ENCODE results near the gene TRIM59. TPM values are rescaled to one million over a fixed set of nuclear protein-coding genes. Genes with fewer than 3 reads are reported as not detected.

The TRIM59 gene
- total and polyA plus RNA-seq, 8 donors: 0.53 to 3.3 (median 1.5) TPM

DNA sequence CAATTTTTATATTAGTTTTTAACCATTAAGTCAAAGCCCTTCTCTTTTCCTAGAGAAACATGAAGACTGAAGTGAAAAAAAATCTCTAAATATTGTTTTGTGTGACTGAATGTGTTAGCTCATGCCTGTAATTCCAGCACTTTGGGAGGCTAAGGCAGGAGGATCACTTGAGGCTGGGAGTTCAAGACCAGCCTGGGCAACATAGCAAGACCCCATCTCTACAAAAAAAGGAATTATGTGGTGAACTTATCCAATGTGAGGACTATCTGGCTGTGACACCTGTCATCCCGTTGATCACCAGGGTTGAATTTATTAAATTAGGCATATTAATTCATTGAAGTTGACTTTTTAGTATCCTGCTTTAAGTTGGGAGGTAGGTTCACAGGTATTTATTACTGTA lies 37.1 kb downstream of the TRIM59 start:
- FAIRE-seq (no peak), ATAC-seq (no peak), DNase-seq (no peak)
- Histone ChIP-seq H3K4me3 (no peak overlapping the region), H3K27ac (no peak overlapping the region), H3K4me1 (no peaks in the 10 kb centered on the region), H3K36me3 (peaks cover 0 to 7% (median 0%) of the 10 kb centered on the region in 3 donors), H3K27me3 (no peaks in the 10 kb centered on the region), H3K9me3 (no peaks in the 10 kb centered on the region)
- WGBS, 2 donors: 33 to 82% methylated on average over 1 of the region's 1 CpG
- intact Hi-C loops (cut with DNase I): loop anchor here in 1 of 3 donors (10.0 kb wide), 2 partner anchors 248 to 378 kb away; no protein-coding TSS in a partner anchor
- TF ChIP-seq, protein P1, sequence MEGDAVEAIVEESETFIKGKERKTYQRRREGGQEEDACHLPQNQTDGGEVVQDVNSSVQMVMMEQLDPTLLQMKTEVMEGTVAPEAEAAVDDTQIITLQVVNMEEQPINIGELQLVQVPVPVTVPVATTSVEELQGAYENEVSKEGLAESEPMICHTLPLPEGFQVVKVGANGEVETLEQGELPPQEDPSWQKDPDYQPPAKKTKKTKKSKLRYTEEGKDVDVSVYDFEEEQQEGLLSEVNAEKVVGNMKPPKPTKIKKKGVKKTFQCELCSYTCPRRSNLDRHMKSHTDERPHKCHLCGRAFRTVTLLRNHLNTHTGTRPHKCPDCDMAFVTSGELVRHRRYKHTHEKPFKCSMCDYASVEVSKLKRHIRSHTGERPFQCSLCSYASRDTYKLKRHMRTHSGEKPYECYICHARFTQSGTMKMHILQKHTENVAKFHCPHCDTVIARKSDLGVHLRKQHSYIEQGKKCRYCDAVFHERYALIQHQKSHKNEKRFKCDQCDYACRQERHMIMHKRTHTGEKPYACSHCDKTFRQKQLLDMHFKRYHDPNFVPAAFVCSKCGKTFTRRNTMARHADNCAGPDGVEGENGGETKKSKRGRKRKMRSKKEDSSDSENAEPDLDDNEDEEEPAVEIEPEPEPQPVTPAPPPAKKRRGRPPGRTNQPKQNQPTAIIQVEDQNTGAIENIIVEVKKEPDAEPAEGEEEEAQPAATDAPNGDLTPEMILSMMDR (IDR thresholded peaks at IDR 0.05): no peak

DNA sequence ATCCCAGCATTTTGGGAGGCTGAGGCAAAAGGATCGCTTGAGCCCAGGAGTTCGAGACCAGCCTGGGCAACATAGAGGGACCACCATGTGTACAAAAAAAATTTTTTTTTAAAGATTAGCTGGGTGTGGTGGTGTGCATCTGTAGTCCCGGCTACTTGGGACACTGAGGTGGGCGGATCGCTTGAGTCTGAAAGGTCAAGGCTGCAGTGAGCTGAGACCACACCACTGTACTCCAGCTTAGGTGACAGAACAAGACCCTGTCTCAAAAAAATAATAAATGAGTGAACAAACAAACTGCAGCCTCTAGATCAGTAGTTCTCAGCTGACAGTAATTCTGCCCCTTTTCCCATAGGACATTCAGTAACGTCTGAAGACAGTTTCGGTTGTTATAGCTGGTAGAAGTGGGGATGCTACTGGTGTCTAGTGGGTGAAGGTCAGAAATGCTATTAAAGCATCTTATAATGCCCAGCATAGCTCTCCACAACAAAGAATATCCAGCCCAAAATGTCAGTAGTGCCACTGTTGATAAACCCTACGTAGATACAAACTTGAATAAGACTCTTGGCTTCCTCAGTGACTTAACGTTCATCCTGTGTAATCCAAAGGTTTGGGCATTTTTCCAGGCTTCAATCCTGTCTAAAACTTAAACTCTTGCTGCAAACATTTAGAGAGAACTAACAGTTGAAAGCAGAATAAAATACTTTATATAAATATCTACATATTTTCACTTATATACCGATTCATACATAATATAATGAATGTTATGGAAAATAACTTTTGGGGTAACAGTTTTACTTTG lies 39.6 kb downstream of the TRIM59 start:
- no peak overlapping the region for H3K4me3 ChIP-seq
- intact Hi-C loops (cut with DNase I): loop anchor here in 1 of 3 donors (10.0 kb wide), 2 partner anchors 245 to 375 kb away; no protein-coding TSS in a partner anchor
- no peaks in the 10 kb centered on the region for H3K27me3 ChIP-seq
- no peaks in the 10 kb centered on the region for H3K4me1 ChIP-seq
- no peak for ATAC-seq
- no peaks in the 10 kb centered on the region for H3K9me3 ChIP-seq
- no peaks in the 10 kb centered on the region for H3K36me3 ChIP-seq
- no peak for FAIRE-seq
- WGBS, 2 donors: 84 to 88% methylated on average over 10 of the region's 10 CpGs
- TF ChIP-seq, protein P1 (IDR thresholded peaks at IDR 0.05): no peak
- no peak overlapping the region for H3K27ac ChIP-seq
- DNase-seq: no peak

DNA sequence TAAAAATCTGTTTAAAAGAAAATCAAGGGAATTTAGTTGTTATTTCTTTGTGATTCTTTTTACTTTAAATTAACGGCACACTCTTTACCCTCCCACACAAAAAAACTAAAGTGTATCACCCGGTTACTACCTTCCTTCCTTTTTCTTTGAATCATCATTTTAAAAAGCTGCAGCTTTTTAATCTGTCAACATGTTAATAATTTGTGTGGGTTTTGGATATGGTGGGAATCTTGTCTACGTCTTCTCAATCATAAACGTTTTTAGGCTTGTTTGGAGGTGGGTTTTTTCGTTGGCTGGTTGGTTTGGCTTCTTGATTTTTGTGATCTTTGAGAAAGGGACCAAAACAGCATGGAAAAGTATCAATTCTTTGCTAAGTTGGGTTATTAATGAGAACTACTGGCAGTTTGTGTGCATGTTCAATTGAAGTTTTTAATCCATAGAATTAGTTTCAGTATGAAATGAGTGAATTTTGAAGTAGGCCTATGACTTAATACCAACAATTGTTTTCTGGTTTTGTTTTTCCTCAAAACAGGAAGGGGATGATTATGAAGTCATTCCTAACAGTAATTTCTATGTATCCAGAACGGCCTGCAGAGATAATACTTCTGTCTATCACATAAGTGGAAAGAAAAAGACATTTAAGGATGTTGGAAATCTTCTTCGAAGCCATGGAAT lies 45.7 kb downstream of the TRIM59 start:
- FAIRE-seq: no peak
- intact Hi-C loops (cut with DNase I): no loop called here

DNA sequence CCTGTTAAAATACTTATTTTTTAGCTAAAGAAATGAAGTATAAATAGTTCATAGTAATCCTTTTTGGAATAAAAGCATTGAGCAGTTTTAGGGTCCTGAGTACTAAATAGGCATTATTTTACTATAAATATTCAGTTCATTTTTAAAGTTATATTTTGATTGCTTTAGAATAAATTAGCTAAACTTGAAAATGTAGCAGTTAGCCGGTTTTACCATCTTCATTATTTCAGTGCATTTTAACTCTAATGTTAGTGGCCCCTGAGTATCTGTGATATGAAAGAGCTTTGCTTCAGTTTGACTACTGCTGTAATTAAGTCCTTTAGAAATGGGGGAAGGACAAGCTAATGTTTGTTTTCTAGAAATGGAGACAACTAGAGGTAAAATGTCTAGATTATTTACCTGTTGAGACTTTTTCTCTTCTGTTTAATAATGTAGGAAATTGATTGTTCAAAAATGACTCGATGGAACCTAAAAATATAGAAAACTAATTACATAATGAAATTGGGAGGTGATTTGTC lies 46.5 kb downstream of the TRIM59 start:
- FAIRE-seq (no peak), DNase-seq (no peak), ATAC-seq (no peak)
- Histone ChIP-seq H3K27ac (no peak overlapping the region), H3K27me3 (no peaks in the 10 kb centered on the region), H3K4me3 (no peak overlapping the region), H3K36me3 (peaks cover 0 to 5% (median 0%) of the 10 kb centered on the region in 3 donors), H3K4me1 (peaks cover 0 to 16% (median 13%) of the 10 kb centered on the region in 3 donors), H3K9me3 (no peaks in the 10 kb centered on the region)
- intact Hi-C loops (cut with DNase I): no loop called here
- TF ChIP-seq, protein P1 (IDR thresholded peaks at IDR 0.05): no peak
- 57 to 68% methylated on average over 2 of the region's 2 CpGs for WGBS, 2 donors

More for the DNA sequence above, 45.7 kb downstream of the TRIM59 start:
- Histone ChIP-seq H3K9me3 (no peaks in the 10 kb centered on the region), H3K36me3 (peaks cover 0 to 5% (median 0%) of the 10 kb centered on the region in 3 donors), H3K27me3 (no peaks in the 10 kb centered on the region), H3K4me1 (peaks cover 0 to 10% (median 8%) of the 10 kb centered on the region in 3 donors), H3K4me3 (no peak overlapping the region), H3K27ac (no peak overlapping the region)
- DNase-seq: no peak
- TF ChIP-seq, protein P1 (IDR thresholded peaks at IDR 0.05): no peak
- WGBS, 2 donors: 68 to 72% methylated on average over 7 of the region's 7 CpGs
- ATAC-seq: no peak
